ENCODE results near the gene SNX24.

DNA sequence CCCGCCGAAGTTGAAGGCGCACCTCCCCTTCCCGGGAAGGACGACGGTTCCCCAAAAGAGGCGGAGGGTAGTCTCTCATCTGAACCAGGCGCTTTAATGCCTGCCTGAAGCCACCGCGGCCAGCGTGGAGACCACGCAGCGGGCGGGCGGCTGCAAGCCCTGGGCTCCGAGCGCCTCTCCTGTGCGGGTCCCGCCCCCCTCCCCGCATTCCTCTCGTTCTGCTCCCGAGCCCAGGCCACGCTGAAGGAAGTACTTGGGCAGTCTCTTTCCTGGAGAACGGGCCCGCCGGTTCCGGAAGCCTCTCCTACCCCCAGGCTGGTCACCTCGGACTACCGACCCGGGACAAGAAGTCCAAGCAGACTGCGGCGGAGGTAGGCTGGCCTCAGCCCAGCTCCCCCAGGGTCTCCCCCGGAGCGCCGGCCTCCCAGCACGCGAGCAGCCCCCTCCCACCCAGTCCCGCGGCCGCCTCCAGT, 190.5 kb downstream of the SNX24 start:
- TF ChIP-seq POLR2A (IDR thresholded peaks at IDR 0.05): no peak
- TF ChIP-seq, protein P1, sequence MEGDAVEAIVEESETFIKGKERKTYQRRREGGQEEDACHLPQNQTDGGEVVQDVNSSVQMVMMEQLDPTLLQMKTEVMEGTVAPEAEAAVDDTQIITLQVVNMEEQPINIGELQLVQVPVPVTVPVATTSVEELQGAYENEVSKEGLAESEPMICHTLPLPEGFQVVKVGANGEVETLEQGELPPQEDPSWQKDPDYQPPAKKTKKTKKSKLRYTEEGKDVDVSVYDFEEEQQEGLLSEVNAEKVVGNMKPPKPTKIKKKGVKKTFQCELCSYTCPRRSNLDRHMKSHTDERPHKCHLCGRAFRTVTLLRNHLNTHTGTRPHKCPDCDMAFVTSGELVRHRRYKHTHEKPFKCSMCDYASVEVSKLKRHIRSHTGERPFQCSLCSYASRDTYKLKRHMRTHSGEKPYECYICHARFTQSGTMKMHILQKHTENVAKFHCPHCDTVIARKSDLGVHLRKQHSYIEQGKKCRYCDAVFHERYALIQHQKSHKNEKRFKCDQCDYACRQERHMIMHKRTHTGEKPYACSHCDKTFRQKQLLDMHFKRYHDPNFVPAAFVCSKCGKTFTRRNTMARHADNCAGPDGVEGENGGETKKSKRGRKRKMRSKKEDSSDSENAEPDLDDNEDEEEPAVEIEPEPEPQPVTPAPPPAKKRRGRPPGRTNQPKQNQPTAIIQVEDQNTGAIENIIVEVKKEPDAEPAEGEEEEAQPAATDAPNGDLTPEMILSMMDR (IDR thresholded peaks at IDR 0.05): no peak
